ENCODE measurements around the gene TBC1D22A.

The TBC1D22A gene

DNA sequence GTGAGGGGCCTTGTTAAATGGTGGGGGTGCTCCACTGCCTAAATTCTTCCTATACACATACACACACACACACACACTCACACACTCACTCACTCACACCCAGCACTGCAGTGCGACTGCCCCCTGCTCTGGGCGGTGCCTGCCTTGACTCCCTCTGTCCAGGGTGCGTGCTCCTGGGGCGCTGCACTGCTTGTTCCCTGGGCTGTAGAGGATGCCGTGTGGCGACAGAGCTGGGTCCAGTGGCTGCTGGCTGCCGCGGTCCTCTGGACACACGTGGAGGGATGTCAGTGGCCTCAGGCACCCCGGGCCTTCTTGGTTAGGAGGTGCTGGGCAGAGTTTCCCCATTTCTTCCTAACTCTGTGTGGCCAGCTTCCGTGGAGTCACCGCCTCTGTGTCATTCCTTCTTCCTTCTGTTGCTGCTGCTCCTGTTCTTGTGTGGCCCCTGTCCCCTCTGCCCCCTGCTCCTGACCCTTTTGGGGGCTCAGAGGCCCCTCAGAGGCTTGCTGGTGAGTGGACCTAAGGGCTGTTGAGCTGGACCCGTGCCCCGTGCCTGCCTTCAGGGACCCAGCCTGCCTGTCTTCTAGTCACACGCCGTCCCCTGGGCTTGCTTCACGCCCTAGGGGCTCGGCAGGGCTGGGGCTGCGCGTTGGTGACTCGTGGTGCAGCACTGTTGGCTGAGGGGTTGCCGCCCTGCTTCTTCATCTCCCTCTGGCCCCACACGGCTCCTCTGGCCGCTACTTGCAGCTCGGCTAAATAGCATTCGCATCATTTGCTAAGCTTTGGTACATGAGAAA lies 147.0 kb downstream of the TBC1D22A start:
- no peak for DNase-seq (ENCODE audit: low read depth)

DNA sequence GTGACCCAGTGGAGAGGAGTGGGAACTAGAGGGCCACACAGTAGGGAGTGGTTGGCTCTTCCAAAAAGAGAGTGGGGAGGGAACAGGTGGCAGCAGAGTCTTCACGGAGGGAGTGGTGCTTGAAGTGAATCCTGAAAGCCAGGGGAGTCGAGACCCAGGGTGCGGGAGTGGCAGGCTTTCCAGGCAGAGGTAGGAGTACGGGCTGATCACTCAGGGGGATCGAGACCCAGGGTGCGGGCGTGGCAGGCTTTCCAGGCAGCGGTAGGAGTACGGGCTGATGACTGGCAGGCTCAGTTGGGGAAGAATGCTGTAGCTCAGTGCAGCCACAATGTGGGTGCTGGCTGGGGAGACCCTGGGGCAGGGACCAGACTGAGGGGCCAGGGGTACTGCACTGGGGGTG lies 148.2 kb downstream of the TBC1D22A start:
- DNase-seq (ENCODE audit: low read depth) = no peak

DNA sequence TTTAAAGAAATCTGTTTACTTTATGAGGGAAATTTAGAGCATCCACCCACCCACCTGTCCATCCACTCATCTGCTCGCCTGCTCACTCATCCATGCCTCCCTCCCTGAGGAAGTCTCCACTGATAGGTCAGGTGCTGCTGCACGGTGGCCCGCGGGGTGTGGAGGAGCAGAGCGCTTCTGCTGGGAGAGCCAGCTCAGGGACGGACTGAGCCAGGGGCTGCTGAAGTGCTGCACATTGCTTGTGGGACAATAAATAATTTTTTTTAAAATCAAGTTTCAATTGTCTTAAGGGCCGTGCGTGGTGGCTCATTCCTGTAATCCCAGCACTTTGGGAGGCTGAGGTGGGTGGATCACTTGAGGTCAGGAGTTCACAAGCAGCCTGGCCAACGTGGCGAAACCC lies 148.9 kb downstream of the TBC1D22A start:
- no peak for DNase-seq (ENCODE audit: low read depth)

DNA sequence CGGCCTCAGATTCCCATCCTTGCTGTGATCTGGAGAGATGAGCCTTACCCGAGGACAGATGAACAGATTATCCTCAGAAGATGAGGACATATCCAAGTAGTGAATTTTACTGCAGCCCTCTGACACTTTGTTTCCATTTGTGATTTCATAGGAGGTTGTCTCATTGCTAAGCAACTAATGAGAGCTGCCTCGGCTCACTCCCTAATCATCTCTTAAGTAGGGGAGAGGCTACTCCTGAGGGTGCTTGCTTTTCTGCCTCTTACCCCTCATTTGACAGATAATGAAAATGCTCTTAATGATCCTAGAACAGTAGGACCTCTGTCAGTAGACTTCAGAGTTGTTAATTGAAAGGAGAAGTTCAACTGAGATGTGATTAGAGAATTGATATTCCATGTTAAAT lies 150.9 kb downstream of the TBC1D22A start:
- no peak for DNase-seq (ENCODE audit: low read depth)

DNA sequence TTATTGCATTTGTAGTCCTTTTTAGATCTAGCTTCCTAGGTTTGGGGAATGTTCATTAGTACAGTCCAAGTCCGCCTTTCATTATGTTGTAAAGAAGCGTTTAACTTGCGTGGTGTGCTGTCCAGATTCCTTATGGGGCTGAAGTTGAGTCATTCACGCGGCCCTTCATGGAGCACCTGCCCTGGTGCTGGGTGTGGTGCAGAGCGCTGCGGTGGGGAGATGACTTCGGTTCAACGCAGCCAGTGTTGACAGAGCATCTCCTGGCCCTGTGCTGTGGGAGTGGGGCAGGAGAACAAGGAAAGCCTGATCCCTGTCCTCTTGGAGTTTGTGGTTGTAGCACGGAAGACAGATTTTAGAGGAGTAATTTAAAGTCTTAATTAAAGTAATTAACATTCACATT lies 152.0 kb downstream of the TBC1D22A start:
- DNase-seq (ENCODE audit: low read depth) = no peak

DNA sequence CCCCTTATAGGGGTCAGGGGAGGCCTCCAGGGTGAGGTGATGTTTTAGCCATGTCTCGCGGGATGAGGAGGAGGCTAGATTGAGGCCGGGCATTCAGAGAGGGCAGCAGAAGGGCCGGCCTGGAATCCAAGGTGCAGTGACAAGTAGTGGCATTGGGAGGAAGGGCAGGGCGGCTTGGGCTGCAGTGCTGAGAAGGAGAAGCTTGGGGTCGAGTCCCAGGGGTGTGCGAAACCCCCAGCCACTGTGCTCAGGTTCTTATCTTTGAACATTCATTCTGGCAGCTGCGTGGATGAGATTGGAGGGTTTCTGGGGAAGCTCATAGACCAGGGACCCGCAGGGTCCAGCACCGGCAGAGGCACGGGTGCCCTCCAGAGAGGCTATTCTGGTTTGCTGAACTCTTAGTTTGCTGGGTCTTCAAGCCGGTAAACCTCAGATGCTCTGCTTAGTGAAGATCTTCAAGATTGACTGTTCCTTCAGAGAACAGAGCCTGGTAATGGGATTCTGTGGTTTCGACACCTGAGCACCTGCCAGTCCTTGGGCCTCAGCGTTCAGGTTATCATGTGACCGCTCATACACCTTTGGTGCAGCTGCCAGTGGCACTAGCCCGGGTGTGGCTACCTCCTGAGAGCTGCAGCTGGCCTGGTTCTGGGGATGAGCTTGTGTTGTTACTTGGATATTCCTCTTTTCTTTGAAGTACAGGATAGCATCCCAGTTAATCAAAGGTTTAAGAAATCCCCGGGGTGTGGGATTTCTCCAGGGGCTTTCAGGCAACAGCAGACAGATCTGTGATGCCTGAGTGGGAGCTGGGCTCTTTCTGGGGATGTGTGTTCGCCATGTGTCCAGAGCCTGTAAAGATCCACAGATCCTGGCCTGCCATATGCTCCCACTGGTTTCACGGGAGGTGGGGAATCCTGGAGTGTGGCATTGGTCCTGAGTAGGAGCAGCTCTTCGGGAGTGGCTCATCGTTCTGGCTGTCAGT lies 152.8 kb downstream of the TBC1D22A start:
- DNase-seq (ENCODE audit: low read depth) = no peak

DNA sequence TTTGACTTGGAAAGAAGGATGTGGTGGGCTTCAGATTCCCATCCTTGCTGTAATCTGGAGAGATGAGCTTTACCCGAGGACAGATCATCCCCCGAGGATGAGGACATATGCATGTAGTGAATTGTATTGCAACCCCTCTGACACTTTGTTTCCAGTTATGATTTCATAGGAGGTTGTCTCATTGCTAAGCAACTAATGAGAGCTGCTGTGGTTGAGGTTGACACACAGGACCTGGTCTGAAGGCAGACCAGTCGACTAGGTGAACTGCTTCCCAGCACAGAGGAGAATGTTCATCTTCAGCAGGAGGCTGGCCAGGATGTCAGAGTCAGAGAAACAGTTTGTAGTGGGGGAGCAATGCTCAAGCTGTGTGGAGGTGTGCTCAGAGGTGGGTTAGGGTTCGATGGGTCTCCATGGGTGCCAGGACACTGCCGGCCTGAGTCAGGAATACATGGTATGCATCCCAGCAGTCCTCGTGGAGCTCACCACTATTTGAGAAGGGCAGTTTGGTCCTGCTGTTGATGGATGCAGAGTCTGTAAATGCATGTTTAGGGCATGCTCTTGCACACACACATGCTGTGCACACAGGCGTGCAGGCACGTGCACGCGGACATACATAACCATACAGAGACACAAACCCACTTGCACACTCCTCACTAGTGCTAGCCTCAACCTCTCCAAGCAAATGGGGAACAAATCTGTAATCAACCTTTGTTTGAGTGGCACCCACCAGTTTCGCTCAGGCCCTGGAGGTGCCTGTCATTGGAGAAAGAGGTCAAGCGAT lies 153.7 kb downstream of the TBC1D22A start:
- no peak for DNase-seq (ENCODE audit: low read depth)

DNA sequence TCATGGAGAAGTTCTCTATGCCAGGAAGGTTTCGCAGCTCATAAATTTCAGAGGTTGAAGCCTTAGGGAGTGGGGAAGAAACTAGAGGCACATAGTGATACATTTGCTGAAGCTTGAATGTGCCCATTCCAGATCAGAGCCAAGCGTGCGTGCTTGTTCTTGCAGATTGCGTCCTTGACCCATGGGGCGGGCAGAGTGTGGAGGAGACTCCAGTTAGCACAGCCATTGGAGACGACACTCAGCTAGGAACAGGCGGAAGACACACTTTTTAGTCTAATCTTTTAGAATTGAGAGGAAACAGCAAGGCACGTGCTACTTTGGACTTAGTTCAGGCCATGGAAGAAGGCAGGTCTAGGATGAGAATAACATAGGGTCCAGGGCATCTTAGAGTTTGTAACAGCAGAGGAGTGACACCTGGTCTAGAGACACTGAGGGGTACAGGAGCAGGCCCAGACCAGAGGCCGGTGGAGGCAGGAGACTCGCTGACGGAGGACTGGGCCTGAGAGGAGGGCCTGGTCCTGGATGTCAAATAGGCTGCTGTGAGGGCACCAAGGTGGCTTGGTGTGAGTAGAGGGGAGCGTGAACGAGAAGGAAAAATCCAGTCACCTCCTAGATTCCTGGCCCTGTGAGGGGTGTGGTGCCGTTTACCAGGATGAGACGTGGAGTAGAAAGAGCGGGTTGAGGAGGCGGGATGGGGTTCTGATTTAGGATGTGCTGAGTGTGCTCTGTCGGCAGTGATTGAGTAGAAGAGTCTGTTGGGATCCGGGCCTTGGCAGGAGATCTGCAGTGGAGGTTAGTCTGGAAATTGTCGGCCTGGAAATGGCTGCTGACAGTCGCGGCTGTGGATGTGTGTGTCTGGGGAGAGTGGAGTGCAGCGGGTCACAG lies 154.7 kb downstream of the TBC1D22A start:
- no peak for DNase-seq (ENCODE audit: low read depth)

DNA sequence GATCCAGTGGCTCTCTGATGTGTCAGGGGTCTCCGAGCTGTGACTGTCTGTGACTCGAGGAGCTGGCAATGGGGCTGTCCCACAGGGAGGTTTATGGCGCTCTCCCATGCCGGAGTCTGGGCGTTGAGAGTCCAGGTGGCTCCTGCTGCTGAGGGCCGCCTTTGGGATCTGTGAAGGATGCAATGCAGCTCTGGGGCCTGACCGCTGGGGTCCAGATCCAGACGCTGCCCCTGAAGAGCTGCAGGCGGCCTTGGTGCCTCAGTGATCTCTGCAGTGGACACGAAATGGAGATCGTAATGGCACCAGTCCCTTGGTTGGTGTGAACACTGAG lies 155.3 kb downstream of the TBC1D22A start:
- no peak for DNase-seq (ENCODE audit: low read depth)

DNA sequence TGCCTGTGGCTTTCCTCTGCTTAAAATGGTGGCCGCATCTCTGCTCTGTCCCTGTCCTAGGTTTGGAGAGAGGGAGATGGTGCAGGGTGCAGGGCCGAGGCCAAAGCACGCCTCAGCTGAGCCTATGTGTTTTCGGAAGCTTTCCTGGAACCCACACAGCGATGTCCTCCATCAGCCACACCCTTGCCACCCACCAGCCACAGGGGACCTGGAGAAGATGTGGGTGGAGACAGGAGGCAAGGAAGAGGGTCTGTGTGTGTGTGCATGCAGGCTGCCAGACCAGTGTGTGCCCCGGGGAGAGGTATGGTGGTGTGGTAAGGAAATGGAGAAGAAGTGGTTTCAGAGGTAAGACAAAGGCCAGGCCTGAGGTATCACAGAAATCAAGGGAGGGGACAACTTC lies 155.7 kb downstream of the TBC1D22A start:
- no peak for DNase-seq (ENCODE audit: low read depth)

DNA sequence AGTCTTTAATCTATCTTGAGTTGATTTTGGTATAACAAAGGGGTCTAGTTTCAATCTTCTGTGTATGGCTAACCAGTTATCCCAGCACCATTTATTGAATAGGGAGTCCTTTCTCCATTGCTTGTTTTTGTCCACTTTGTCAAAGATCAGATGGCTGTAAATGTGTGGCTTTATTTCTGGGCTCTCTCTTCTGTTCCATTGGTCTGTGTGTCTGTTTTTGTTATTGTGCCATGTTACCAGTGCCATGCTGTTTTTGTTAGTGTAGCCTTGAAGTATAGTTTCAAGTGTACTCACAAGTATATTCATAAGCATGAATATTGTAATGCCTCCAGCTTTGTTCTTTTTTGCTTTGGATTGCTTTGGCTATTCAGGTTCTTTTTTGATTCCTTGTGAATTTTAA lies 159.6 kb downstream of the TBC1D22A start:
- no peak for DNase-seq (ENCODE audit: low read depth)

DNA sequence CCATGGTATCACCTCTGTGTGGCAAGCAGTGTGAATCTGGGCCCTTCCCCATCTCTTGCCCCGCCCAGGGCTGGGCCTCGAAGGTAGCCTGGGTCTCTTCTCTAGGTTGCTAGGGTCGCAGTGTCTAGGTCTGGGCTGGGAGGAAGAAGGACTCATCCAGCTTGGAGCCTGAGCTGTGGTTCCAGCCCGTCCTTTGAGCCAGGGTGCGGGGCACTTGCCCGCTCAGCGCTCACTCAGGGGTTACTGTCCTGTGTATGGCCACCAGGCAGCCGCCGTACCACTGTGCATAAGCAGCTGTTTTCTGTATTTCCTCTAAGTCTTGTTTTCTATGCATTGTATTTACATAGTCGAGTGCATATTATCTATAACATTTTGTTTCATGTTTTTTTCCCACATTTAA lies 160.9 kb downstream of the TBC1D22A start:
- DNase-seq (ENCODE audit: low read depth) = no peak

DNA sequence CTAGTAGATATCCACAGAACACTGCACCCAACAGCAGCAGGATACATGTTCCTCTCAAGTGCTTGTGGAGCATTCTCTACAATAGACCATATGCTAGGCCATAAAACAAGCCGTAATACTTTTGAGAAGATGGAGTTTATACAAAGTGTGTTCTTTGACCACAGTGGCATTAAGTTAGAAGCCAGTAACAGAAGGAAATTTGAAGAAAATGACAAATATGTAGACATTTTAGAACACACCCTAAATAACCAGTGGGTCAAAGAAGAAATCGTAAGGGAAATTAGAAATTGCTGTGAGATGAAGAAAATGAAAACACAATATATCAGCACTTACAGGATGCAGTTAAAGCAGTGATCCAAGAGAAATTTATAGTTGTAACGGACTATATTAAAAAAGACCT lies 163.4 kb downstream of the TBC1D22A start:
- DNase-seq (ENCODE audit: low read depth) = no peak

DNA sequence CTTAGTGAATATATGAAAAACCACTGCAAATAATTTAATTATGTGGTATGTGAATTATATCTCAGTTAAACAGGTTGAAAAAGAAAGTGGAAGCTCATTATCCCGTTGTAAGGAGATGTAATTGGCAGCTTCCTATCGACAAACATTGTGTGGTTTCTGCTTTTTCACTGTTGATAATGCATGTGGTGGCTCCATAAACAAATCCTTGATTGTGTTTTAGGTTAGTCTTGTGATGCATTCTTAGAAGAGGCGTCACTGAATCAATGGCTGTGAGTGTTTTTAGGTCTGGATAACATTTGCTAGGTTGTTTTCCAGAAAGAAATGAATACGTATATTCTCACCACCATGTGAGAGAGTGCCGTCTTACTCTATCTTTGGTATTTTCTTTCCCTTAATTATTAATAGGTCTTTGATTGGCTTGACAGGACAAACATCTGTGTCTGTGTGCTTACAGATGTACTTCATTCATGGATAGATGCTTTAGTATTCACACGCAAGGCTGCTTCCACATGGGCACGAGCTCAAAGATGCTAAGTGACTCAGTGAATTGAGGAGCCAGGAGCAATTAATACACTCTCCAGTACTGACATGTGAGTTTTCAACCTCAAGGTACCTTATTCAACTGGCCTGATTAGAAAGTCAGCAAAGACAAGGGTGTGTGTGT lies 166.7 kb downstream of the TBC1D22A start:
- DNase-seq (ENCODE audit: low read depth) = no peak

DNA sequence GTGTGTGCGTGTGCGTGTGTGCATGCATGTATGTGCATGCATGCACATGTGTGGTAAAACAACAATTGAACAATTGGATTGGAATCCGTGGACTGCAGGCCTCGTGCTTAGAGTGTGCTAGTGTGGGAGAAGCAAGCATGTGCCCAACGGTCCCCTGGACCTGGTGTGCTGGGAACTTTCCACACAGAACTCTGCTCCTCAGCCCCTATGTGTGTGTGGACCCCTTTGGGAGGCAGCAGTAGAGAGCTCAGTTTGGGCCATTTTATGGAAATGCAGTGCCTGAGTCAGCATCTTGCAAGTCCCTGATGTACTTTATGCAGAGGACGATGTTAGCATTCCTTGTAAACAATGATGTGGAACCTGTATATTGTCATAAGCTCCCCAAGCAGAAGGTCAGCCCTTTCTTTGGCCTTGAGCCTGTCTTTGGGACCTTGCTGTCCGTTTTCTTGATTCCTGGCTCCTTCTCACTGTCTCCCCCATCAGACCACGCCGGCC lies 167.3 kb downstream of the TBC1D22A start:
- DNase-seq (ENCODE audit: low read depth) = no peak

DNA sequence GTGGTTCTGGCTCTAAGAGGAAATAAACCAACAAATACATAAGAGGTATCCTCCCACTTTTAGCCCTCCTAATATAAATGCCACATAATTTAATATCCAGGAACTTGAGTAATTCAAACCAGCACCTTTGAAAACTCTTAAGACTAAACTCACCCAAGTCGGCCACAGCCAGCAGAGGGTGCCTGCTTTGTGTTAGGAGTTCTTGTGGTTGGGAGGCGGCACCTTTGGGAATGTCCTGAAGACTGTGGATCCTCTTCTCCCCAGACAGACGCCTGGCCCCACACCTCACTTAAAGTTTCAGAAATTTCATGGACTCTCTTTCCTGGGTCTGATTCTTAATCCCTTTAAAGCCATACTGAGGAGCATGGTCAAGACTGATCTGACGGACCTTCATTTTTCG lies 169.0 kb downstream of the TBC1D22A start:
- peak; percentile 47 for DNase-seq (ENCODE audit: low read depth)

DNA sequence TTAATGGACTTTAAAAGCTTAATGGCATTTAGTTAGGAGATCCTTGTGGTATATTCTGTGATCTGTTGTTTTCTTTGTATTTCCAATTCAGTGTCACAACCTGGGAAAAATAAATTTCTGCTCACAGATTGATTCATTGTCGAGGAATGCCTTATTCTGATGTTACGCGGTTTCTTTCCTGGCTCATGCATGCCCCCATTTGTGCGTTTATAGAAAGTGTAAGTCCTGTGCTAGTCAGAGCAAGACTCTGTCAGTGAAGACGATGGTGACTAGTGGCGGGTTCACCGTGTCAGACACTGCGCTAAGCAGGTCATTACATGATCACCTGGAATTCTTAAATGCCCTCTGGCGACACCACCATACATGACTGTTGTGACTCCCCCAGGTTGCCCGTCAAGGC lies 169.4 kb downstream of the TBC1D22A start:
- peak; percentile 59 for DNase-seq (ENCODE audit: low read depth)

DNA sequence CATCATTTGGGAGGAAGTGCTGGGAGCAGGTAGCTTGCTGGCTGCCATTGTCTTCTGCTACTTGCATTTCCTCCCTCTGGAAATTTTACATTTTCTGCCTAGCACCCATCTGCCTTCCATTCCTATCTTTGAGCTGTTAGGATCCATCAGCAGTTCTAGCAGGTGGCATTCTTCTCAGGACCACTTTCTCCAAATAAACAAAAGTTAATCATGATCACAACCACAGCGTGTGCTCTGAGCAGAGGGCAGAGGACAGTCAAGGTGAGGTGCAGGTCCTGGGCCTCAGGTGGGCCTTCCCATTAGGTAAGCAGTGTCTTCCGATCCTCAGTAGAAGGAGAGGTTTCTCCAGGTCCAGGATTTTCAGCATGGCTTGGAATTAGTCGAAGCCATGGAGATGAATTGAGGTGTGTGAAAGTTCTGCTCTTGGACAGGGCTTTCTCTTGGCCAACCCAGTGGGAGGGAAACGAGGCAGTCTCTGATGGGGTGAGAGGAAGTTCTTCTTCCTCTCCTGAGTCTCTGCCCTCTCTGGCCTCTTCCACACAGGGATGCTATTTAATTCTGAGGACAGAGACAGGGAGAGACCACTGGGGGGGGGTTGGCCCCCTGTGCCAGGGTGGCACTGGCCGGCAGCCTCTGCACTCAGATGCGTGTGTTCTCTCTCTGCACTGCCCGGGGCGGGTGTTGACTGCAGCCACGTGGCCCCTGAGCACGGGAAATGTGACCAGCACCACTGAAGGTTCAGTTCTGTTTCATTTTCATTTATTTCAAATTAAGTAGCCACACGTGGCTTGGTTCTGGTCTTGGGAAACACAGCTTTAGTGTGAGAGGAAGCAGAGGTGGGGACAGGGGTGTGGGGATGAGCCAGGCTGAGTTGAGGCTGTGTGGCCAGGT lies 170.8 kb downstream of the TBC1D22A start:
- no peak for DNase-seq (ENCODE audit: low read depth)

DNA sequence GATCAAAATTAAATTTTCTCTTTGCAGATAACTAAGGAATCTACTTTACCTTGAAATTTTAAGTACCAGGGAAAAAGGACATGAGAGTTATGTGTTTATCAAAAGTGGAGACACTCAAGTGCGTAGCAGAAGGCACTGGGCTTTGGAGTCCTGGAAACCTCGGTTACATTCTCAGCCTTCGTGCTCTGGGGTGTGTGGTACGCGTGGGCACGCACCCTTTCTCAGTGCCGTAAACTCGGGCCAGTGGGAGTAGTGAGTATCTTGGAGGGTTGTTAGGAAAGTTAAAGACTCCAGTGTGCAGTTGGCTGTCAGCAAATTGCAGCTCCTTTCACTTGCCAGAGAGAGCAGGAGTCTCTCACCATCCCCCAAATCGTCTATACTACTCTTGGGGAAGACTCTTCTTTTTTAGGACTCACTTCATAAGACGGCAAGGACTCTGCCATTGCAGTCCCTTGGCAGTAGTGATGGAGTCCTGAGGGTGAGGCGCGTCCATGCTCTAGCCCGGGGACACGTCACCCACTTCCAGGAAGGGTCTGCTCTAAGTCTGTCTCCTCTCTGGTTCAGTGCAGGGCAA lies 171.8 kb downstream of the TBC1D22A start:
- no peak for DNase-seq (ENCODE audit: low read depth)

Data from iris pigment epithelial cell (primary cell).